OCI-LY3 (cell line): ENCODE results near the gene MFNG.
A peak's percentile ranks its signal among the peaks of the same experiment; 100 is the strongest.

Experiments
- H2AFZ ChIP-seq: fragments of 200-600, 300-600 bp; shearing (Covaris generic); 2 replicates; pipeline ENCODE4 v1.6.0; 2014; ENCODE audit warnings: antibody characterized with exemption, low read depth, low read length
- H3K27ac ChIP-seq: fragments of 200-600, 300-600 bp; sonication (generic); 2 replicates; pipeline ENCODE4 v1.5.1; 2014; ENCODE audit warnings: mild to moderate bottlenecking, low read length, moderate library complexity, mixed read lengths
- H3K27me3 ChIP-seq: fragments of 200-600, 300-600 bp; sonication (generic); 2 replicates; pipeline ENCODE4 v1.6.1; 2014; ENCODE audit warnings: low read depth, low read length, mixed read lengths
- H3K36me3 ChIP-seq: fragments of 200-600, 300-600 bp; sonication (generic); replicated peaks from 2 replicates; pipeline ENCODE3; 2014; ENCODE audit warnings: low read depth, low read length, mixed read lengths
- H3K4me1 ChIP-seq: fragments of 300-600, 200-600 bp; sonication (generic); 2 replicates; pipeline ENCODE4 v1.6.1; 2014; ENCODE audit warnings: low read length, mixed read lengths
- H3K4me2 ChIP-seq: fragments of 200-600, 300-600 bp; sonication (generic); 2 replicates; pipeline ENCODE4 v1.6.1; 2014; ENCODE audit warnings: low read length, mixed read lengths
- H3K4me3 ChIP-seq: fragments of 300-600, 200-600 bp; sonication (generic); 2 replicates; pipeline ENCODE4 v1.5.1; 2014; ENCODE audit warnings: antibody characterized with exemption, mild to moderate bottlenecking, low read length, moderate library complexity
- H3K79me2 ChIP-seq: fragments of 300-600, 200-600 bp; shearing (Covaris generic); 2 replicates; pipeline ENCODE4 v1.6.1; 2014; ENCODE audit warnings: mild to moderate bottlenecking, low read length, mixed read lengths
- H3K9ac ChIP-seq: fragments of 300-600, 200-600 bp; shearing (Covaris generic); 2 replicates; pipeline ENCODE4 v1.6.0; 2014; ENCODE audit warnings: mild to moderate bottlenecking, low read length, moderate library complexity
- H3K9me3 ChIP-seq: fragments of 200-600, 300-600 bp; shearing (Covaris generic); 2 replicates; pipeline ENCODE4 v1.6.1; 2014; ENCODE audit warnings: low read length, mixed read lengths; ENCODE audit not compliant: insufficient read depth
- H4K20me1 ChIP-seq: fragments of 200-600, 300-600 bp; sonication (generic); 2 replicates; pipeline ENCODE4 v1.6.1; 2016; ENCODE audit warnings: low read length, mixed read lengths; ENCODE audit not compliant: insufficient read depth
- EZH2phosphoT487 ChIP-seq: fragments of 200-600 bp; shearing (Covaris generic); IDR thresholded peaks from 2 replicates; pipeline ENCODE4 v1.6.1; 2018; ENCODE audit warnings: antibody characterized with exemption, mixed run types, low read depth
- TF ChIP-seq, protein P1 (sequence below): fragments of 200-600, 300-600 bp; sonication (generic); IDR thresholded peaks from 2 replicates; pipeline ENCODE4 v1.5.1; 2014; ENCODE audit warnings: antibody characterized with exemption, low read length, low read depth

Gene MFNG

DNA sequence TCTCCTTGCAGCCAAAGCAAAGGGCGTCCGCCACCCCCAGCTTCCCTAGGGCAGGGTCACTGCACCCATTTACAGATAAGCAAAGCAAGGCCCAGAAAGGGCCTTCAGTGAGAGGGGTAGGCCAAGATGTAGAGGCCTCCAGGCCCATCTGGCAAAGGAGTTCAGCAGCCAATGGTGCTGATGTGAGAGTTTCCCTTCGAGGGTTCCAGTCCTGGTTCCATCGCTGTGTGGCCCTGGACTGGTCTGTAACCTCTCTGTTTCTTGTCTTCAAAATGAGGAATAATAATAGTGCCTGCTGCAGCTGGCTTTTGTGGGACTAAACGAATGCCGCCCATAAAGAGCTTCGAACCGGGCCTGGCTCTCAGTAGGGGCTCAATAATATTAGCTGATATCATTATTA, 62.9 kb downstream of the MFNG start:
- Histone ChIP-seq H3K79me2 (no peaks in the 10 kb centered on the region), H3K9ac (no peak overlapping the region), H3K4me1 (no peaks in the 10 kb centered on the region), H3K27ac (no peak overlapping the region), H3K27me3 (peaks cover 40% of the 10 kb centered on the region), H3K9me3 (no peaks in the 10 kb centered on the region), H4K20me1 (no peaks in the 10 kb centered on the region), H2AFZ (no peak overlapping the region), H3K4me3 (no peak overlapping the region), H3K36me3 (no peaks in the 10 kb centered on the region), H3K4me2 (no peak overlapping the region)
- no peak for TF ChIP-seq EZH2phosphoT487
- TF ChIP-seq, protein P1, sequence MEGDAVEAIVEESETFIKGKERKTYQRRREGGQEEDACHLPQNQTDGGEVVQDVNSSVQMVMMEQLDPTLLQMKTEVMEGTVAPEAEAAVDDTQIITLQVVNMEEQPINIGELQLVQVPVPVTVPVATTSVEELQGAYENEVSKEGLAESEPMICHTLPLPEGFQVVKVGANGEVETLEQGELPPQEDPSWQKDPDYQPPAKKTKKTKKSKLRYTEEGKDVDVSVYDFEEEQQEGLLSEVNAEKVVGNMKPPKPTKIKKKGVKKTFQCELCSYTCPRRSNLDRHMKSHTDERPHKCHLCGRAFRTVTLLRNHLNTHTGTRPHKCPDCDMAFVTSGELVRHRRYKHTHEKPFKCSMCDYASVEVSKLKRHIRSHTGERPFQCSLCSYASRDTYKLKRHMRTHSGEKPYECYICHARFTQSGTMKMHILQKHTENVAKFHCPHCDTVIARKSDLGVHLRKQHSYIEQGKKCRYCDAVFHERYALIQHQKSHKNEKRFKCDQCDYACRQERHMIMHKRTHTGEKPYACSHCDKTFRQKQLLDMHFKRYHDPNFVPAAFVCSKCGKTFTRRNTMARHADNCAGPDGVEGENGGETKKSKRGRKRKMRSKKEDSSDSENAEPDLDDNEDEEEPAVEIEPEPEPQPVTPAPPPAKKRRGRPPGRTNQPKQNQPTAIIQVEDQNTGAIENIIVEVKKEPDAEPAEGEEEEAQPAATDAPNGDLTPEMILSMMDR = no peak

- no peak overlapping the region for H3K27ac ChIP-seq
- TF ChIP-seq EZH2phosphoT487 = no peak
- TF ChIP-seq, protein P1 = no peak
- no peak overlapping the region for H2AFZ ChIP-seq
- no peaks in the 10 kb centered on the region for H3K36me3 ChIP-seq
- no peak overlapping the region for H3K4me2 ChIP-seq
- H3K79me2 ChIP-seq = no peaks in the 10 kb centered on the region
- H3K4me1 ChIP-seq = no peaks in the 10 kb centered on the region
- H4K20me1 ChIP-seq = no peaks in the 10 kb centered on the region
- no peak overlapping the region for H3K4me3 ChIP-seq
- no peaks in the 10 kb centered on the region for H3K9me3 ChIP-seq
- peaks cover 40% of the 10 kb centered on the region for H3K27me3 ChIP-seq
- no peak overlapping the region for H3K9ac ChIP-seq
Measured at GRCh38 chr22:37421468-37421877, 64.7 kb downstream of the MFNG start.

GRCh38 chr22:37420686-37421467, 65.3 kb downstream of the MFNG start:
- Histone ChIP-seq H4K20me1 (no peaks in the 10 kb centered on the region), H2AFZ (no peak overlapping the region), H3K36me3 (no peaks in the 10 kb centered on the region), H3K9ac (no peak overlapping the region), H3K27ac (no peak overlapping the region), H3K27me3 (peaks cover 41% of the 10 kb centered on the region), H3K4me3 (no peak overlapping the region), H3K4me1 (no peaks in the 10 kb centered on the region), H3K79me2 (no peaks in the 10 kb centered on the region), H3K9me3 (no peaks in the 10 kb centered on the region), H3K4me2 (0 out of 2 replicates have a peak overlapping the region, but pooled peaks have one; percentile 17)
- TF ChIP-seq EZH2phosphoT487 = no peak
- TF ChIP-seq, protein P1 = no peak

- Histone ChIP-seq H3K4me3 (peak overlapping the region; percentile 19; the same call in 1 of the 2 replicates), H3K4me1 (no peaks in the 10 kb centered on the region), H3K27me3 (peaks cover 36% of the 10 kb centered on the region), H4K20me1 (no peaks in the 10 kb centered on the region), H3K27ac (no peak overlapping the region), H2AFZ (no peak overlapping the region), H3K36me3 (no peaks in the 10 kb centered on the region), H3K9ac (no peak overlapping the region), H3K9me3 (no peaks in the 10 kb centered on the region), H3K79me2 (no peaks in the 10 kb centered on the region), H3K4me2 (0 out of 2 replicates have a peak overlapping the region, but pooled peaks have one; percentile 17)
- TF ChIP-seq, protein P1 = no peak
Measured at GRCh38 chr22:37419969-37420685, 66.1 kb downstream of the MFNG start.
